HepG2 (cell line): ENCODE measurements around the gene TBC1D10A. TPM values are rescaled to one million over a fixed set of nuclear protein-coding genes. Genes with fewer than 3 reads are reported as not detected.

Experiments used
- ATAC-seq: fragments of 200-7000 bp; cut with Tn5 transposase; 3 replicates; pipeline ENCODE4 v1.9.1; 2020; ENCODE audit warnings: mild to moderate bottlenecking, moderate library complexity
- BruUV-seq: library from RNA; stranded (reverse); fragments of 400-500 nt; replicated peaks from 2 replicates; lab custom pipeline; 2021; lab: Mats Ljungman, UMichigan
- CTCF ChIA-PET: fragments of 300-600 bp; formaldehyde crosslinking; extraction: SDS; loops from one replicate; lab custom pipeline; 2021; ENCODE audit warnings: low total read pairs, inconsistent platforms, low intra/inter-chr PET ratio; lab: Yijun Ruan, JAX
- POLR2A ChIA-PET: fragments of 350-600 bp; sonication (Branson Sonifier 250); formaldehyde crosslinking; loops from one replicate; lab custom pipeline; 2020; ENCODE audit warnings: antibody characterized with exemption, inconsistent platforms; lab: Yijun Ruan, JAX
- DNase-seq: peaks from one replicate; pipeline ENCODE4 v3.0.0-alpha.2; 2015; ENCODE audit warnings: low spot score
- FAIRE-seq: peaks from 3 replicates; lab custom pipeline; 2011; peaks lifted over from hg19 to GRCh38; lab: Jason Lieb, UNC
- H2AFZ ChIP-seq: one replicate; pipeline ENCODE4 v1.6.1; 2011; ENCODE audit warnings: low read length, inconsistent platforms
- H3K27ac ChIP-seq: fragments of 300-600 bp; 3 replicates; pipeline ENCODE4 v1.8.0; 2011; ENCODE audit warnings: mixed run types, mild to moderate bottlenecking, mixed read lengths, low read length, inconsistent platforms; ENCODE audit not compliant: insufficient read depth; ENCODE audit errors: extremely low read length
- H3K27me3 ChIP-seq, 2 experiments: fragments of 200-600 bp in 1 of 2; 2 replicates in 1 of 2; 3 replicates in 1 of 2; pipeline versions ENCODE4 v1.6.0 to v1.8.0; 2011; ENCODE audit warnings: low read length in 2 of 2, mild to moderate bottlenecking in 2 of 2, moderate library complexity in 2 of 2, inconsistent platforms in 1 of 2; ENCODE audit not compliant: insufficient read depth in 2 of 2, control insufficient read depth in 1 of 2
- H3K36me3 ChIP-seq, 2 experiments: fragments of 200-600 bp in 1 of 2; replicated peaks in 1 of 2; 2 replicates in 1 of 2; 3 replicates in 1 of 2; pipeline versions ENCODE4 v1.5.1 to v1.8.0; 2011; ENCODE audit warnings: low read length in 2 of 2, inconsistent platforms in 1 of 2; ENCODE audit not compliant: insufficient read depth in 2 of 2, control insufficient read depth in 1 of 2
- H3K4me1 ChIP-seq: 2 replicates; pipeline ENCODE4 v1.5.1; 2012; ENCODE audit warnings: low read length, inconsistent platforms; ENCODE audit not compliant: insufficient read depth
- H3K4me2 ChIP-seq: 2 replicates; pipeline ENCODE4 v1.6.0; 2011; ENCODE audit warnings: low read depth, low read length, inconsistent platforms
- H3K4me3 ChIP-seq, 3 experiments: fragments of 200-600 bp in 1 of 3; sonication (generic), shearing (Covaris generic) in 1 of 3; replicated peaks in 1 of 3; 2 replicates each; pipeline ENCODE4 v1.5.1; 2011 to 2016; ENCODE audit warnings: low read length in 3 of 3, inconsistent platforms in 2 of 3, low read depth in 2 of 3, mild to moderate bottlenecking in 2 of 3, control low read depth in 1 of 3, mixed read lengths in 1 of 3; ENCODE audit not compliant: insufficient read depth in 1 of 3
- H3K79me2 ChIP-seq: one replicate; pipeline ENCODE4 v1.6.1; 2011; ENCODE audit warnings: low read length, inconsistent platforms; ENCODE audit not compliant: insufficient read depth
- H3K9ac ChIP-seq: 2 replicates; pipeline ENCODE4 v1.6.0; 2011; ENCODE audit warnings: mild to moderate bottlenecking, low read depth, low read length, inconsistent platforms; ENCODE audit not compliant: insufficient read depth
- H3K9me3 ChIP-seq: 2 replicates; pipeline ENCODE4 v1.5.1; 2012; ENCODE audit warnings: mild to moderate bottlenecking, low read length
- H4K20me1 ChIP-seq: 2 replicates; pipeline ENCODE4 v1.6.0; 2011; ENCODE audit warnings: inconsistent platforms, mild to moderate bottlenecking, low read length, moderate library complexity; ENCODE audit not compliant: insufficient read depth
- KIAA2018 ChIP-seq: sonication (generic); formaldehyde crosslinking; IDR thresholded peaks from 2 replicates; pipeline ENCODE4 v1.5.0; 2020; ENCODE audit warnings: mild to moderate bottlenecking, missing genetic modification reagents, borderline replicate concordance
- RFXANK ChIP-seq: IDR thresholded peaks from 2 replicates; pipeline ENCODE4 v1.6.1; 2016
- WGBS: methylation state at CpG from one replicate; pipeline ENCODE4 v1.1.6; 2017; ENCODE audit warnings: low lambda C conversion rate; 5-methylcytosine and 5-hydroxymethylcytosine counted together
- in situ Hi-C: cut with HindIII; loops from 2 replicates; pipeline ENCODE4 v1.10.0; 2017; ENCODE audit warnings: low pct_unique_long_range_greater_than_20kb; ENCODE audit not compliant: extremely low pct_ligation_motif_present
- intact Hi-C: fragments of 100-400 bp; cut with micrococcal nuclease; formaldehyde crosslinking; loops from one replicate; pipeline ENCODE4 v1.10.0; 2022; ENCODE audit not compliant: unreplicated experiment
- polyA plus RNA-seq, 8 experiments: library from polyadenylated mRNA; depleted of rRNA in 3 of 8; stranded (reverse) in 7 of 8; unstranded in 1 of 8; fragments of >200 nt; fragmentation: Illumina TruSeq in 4 of 8; extraction: Trizol in 4 of 8; gene quantifications; 2 replicates each; pipeline versions ENCODE4 v1.2.1 to v1.2.3, GENCODE V29; 2011 to 2016; ENCODE audit warnings: low read depth in 4 of 8, missing spikeins in 1 of 8, mixed read lengths in 1 of 8; ENCODE audit not compliant: insufficient read depth in 1 of 8
- total RNA-seq, 5 experiments: library from RNA; depleted of rRNA; stranded (reverse); fragments of >200 nt; fragmentation: Illumina TruSeq; extraction: Trizol; gene quantifications; 2 replicates each; pipeline ENCODE4 v1.2.3, GENCODE V29; 2016; ENCODE audit warnings: low read depth in 1 of 5

Gene TBC1D10A
- total and polyA plus RNA-seq, 2 of the 13 experiments (the other 11 are each of a cell fraction or from before 2014, with no cell fraction given): 4.2 to 4.9 TPM

DNA sequence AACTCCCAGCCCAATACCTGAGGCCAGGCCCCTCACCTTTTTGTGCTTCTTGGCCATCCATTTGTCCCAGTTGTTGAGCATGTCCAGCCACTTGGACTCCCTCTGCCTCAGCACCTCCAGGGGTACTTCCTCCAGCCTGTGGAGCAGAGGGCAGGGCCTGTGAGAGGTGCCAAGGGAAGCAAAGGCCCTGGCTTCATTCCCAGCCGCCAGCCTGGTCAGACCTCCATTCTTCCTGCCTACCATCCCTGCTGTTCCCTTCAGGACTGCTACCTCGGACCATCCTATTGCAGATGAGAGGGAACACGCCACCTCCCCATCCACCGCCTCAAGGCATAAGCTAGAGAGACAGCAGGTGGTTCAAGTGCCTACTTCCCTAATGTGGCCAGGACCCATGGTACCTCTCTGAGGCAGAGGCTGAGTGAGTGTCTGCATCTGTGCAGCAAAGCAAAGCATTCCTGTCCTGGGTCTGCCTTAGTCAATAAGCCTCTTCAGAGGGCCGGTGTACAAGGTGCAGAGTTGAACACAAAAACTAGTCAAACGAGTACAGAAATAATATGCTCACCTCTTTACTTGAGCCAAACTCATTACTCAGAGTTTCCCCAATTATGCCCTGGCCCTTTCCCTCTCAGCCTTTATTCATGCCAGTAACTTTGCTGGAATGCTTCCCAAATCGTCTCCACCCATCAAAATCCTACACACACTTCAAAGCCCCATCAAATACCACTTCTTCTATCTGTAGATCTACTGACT lies 22.1 kb downstream of the TBC1D10A start:
- H3K36me3 ChIP-seq: peaks cover 3 to 9% of the 10 kb centered on the region in 2 experiments; a peak in 3 of 5 replicates
- 96% methylated on average over 7 of the region's 7 CpGs for WGBS
- no peaks in the 10 kb centered on the region for H3K79me2 ChIP-seq
- ATAC-seq (no peak), DNase-seq (no peak)
- H3K4me1 ChIP-seq: peaks cover 5% of the 10 kb centered on the region; the same call in 1 of the 2 replicates
- no peaks in the 10 kb centered on the region for H4K20me1 ChIP-seq
- no TSS peak for BruUV-seq
- CTCF ChIA-PET: no interaction called here
- in situ Hi-C loops: no loop called here
- intact Hi-C loops: no loop called here
- TF ChIP-seq KIAA2018 (no peak), RFXANK (CRISPR knock-in tag) (no peak)
- TF ChIP-seq, all 625 proteins: peak for 0
- no peak overlapping the region for H3K9ac ChIP-seq
- H3K27me3 ChIP-seq: no peaks in the 10 kb centered on the region
- H3K4me2 ChIP-seq: no peak overlapping the region
- POLR2A ChIA-PET: no interaction called here
- no peak overlapping the region for H3K4me3 ChIP-seq
- H3K27ac ChIP-seq: no peak overlapping the region
- FAIRE-seq: no peak
- H3K9me3 ChIP-seq: no peaks in the 10 kb centered on the region
- no peak overlapping the region for H2AFZ ChIP-seq
